Measurements from ENCODE around the gene EEFSEC.

Gene EEFSEC

GRCh38 chr3:128339491-128340012, 186.3 kb downstream of the EEFSEC start:
- H3K36me3 ChIP-seq (ENCODE audit: insufficient read depth, low read length): no peaks in the 10 kb centered on the region
- no peak overlapping the region for H2AFZ ChIP-seq (ENCODE audit: low read length, unreplicated experiment)
- no peaks in the 10 kb centered on the region for H3K79me2 ChIP-seq (ENCODE audit: control insufficient read depth, insufficient read depth, low read length, unreplicated experiment)

GRCh38 chr3:128340198-128340903, 187.1 kb downstream of the EEFSEC start:
- H2AFZ ChIP-seq (ENCODE audit: low read length, unreplicated experiment): no peak overlapping the region
- no peak overlapping the region for H3K4me3 ChIP-seq (ENCODE audit: low read depth, low read length)
- H3K27ac ChIP-seq (ENCODE audit: low read depth, low read length): no peak overlapping the region
- no peaks in the 10 kb centered on the region for H3K27me3 ChIP-seq (ENCODE audit: insufficient read depth, low read length)
- no peaks in the 10 kb centered on the region for H3K36me3 ChIP-seq (ENCODE audit: insufficient read depth, low read length)
- peaks cover 12% of the 10 kb centered on the region for H3K4me1 ChIP-seq (ENCODE audit: control insufficient read depth, insufficient read depth, low read length, unreplicated experiment)
- no peaks in the 10 kb centered on the region for H3K79me2 ChIP-seq (ENCODE audit: control insufficient read depth, insufficient read depth, low read length, unreplicated experiment)

More at GRCh38 chr3:128339491-128340012, 186.3 kb downstream of the EEFSEC start:
- H3K27me3 ChIP-seq (ENCODE audit: insufficient read depth, low read length): no peaks in the 10 kb centered on the region
- no peak overlapping the region for H3K4me3 ChIP-seq (ENCODE audit: low read depth, low read length)
- H3K27ac ChIP-seq (ENCODE audit: low read depth, low read length): no peak overlapping the region
- H3K4me1 ChIP-seq (ENCODE audit: control insufficient read depth, insufficient read depth, low read length, unreplicated experiment): peaks cover 12% of the 10 kb centered on the region

- Histone ChIP-seq H3K4me3 (ENCODE audit: low read depth, low read length) (no peak overlapping the region), H3K79me2 (ENCODE audit: control insufficient read depth, insufficient read depth, low read length, unreplicated experiment) (no peaks in the 10 kb centered on the region), H2AFZ (ENCODE audit: low read length, unreplicated experiment) (no peak overlapping the region), H3K36me3 (ENCODE audit: insufficient read depth, low read length) (no peaks in the 10 kb centered on the region), H3K4me1 (ENCODE audit: control insufficient read depth, insufficient read depth, low read length, unreplicated experiment) (peaks cover 12% of the 10 kb centered on the region), H3K27ac (ENCODE audit: low read depth, low read length) (no peak overlapping the region), H3K27me3 (ENCODE audit: insufficient read depth, low read length) (no peaks in the 10 kb centered on the region)
Observed at GRCh38 chr3:128340904-128341555, 187.7 kb downstream of the EEFSEC start.

- Histone ChIP-seq H3K27me3 (ENCODE audit: insufficient read depth, low read length) (no peaks in the 10 kb centered on the region), H3K79me2 (ENCODE audit: control insufficient read depth, insufficient read depth, low read length, unreplicated experiment) (no peaks in the 10 kb centered on the region), H3K36me3 (ENCODE audit: insufficient read depth, low read length) (no peaks in the 10 kb centered on the region), H2AFZ (ENCODE audit: low read length, unreplicated experiment) (no peak overlapping the region), H3K4me3 (ENCODE audit: low read depth, low read length) (no peak overlapping the region), H3K27ac (ENCODE audit: low read depth, low read length) (no peak overlapping the region), H3K4me1 (ENCODE audit: control insufficient read depth, insufficient read depth, low read length, unreplicated experiment) (peaks cover 12% of the 10 kb centered on the region)
Observed at GRCh38 chr3:128341659-128342395, 188.5 kb downstream of the EEFSEC start.

GRCh38 chr3:128342701-128343180, 189.5 kb downstream of the EEFSEC start:
- no peaks in the 10 kb centered on the region for H3K27me3 ChIP-seq (ENCODE audit: insufficient read depth, low read length)
- peaks cover 12% of the 10 kb centered on the region for H3K4me1 ChIP-seq (ENCODE audit: control insufficient read depth, insufficient read depth, low read length, unreplicated experiment)
- no peaks in the 10 kb centered on the region for H3K79me2 ChIP-seq (ENCODE audit: control insufficient read depth, insufficient read depth, low read length, unreplicated experiment)
- H3K27ac ChIP-seq (ENCODE audit: low read depth, low read length): no peak overlapping the region
- no peak overlapping the region for H3K4me3 ChIP-seq (ENCODE audit: low read depth, low read length)
- no peaks in the 10 kb centered on the region for H3K36me3 ChIP-seq (ENCODE audit: insufficient read depth, low read length)
- H2AFZ ChIP-seq (ENCODE audit: low read length, unreplicated experiment): no peak overlapping the region

- Histone ChIP-seq H3K27me3 (ENCODE audit: insufficient read depth, low read length) (no peaks in the 10 kb centered on the region), H3K4me1 (ENCODE audit: control insufficient read depth, insufficient read depth, low read length, unreplicated experiment) (peaks cover 12% of the 10 kb centered on the region), H3K4me3 (ENCODE audit: low read depth, low read length) (no peak overlapping the region), H3K27ac (ENCODE audit: low read depth, low read length) (no peak overlapping the region), H2AFZ (ENCODE audit: low read length, unreplicated experiment) (no peak overlapping the region), H3K79me2 (ENCODE audit: control insufficient read depth, insufficient read depth, low read length, unreplicated experiment) (no peaks in the 10 kb centered on the region), H3K36me3 (ENCODE audit: insufficient read depth, low read length) (no peaks in the 10 kb centered on the region)
Observed at GRCh38 chr3:128343287-128344051, 190.2 kb downstream of the EEFSEC start.

GRCh38 chr3:128344052-128344735, 190.9 kb downstream of the EEFSEC start:
- H3K4me3 ChIP-seq (ENCODE audit: low read depth, low read length): no peak overlapping the region
- no peak overlapping the region for H3K27ac ChIP-seq (ENCODE audit: low read depth, low read length)
- H3K27me3 ChIP-seq (ENCODE audit: insufficient read depth, low read length): no peaks in the 10 kb centered on the region
- H3K36me3 ChIP-seq (ENCODE audit: insufficient read depth, low read length): no peaks in the 10 kb centered on the region
- H3K79me2 ChIP-seq (ENCODE audit: control insufficient read depth, insufficient read depth, low read length, unreplicated experiment): no peaks in the 10 kb centered on the region
- no peak overlapping the region for H2AFZ ChIP-seq (ENCODE audit: low read length, unreplicated experiment)
- peaks cover 12% of the 10 kb centered on the region for H3K4me1 ChIP-seq (ENCODE audit: control insufficient read depth, insufficient read depth, low read length, unreplicated experiment)

GRCh38 chr3:128345196-128345595, 191.9 kb downstream of the EEFSEC start:
- Histone ChIP-seq H3K4me1 (ENCODE audit: control insufficient read depth, insufficient read depth, low read length, unreplicated experiment) (peaks cover 12% of the 10 kb centered on the region), H3K36me3 (ENCODE audit: insufficient read depth, low read length) (no peaks in the 10 kb centered on the region), H3K27me3 (ENCODE audit: insufficient read depth, low read length) (no peaks in the 10 kb centered on the region), H2AFZ (ENCODE audit: low read length, unreplicated experiment) (no peak overlapping the region), H3K79me2 (ENCODE audit: control insufficient read depth, insufficient read depth, low read length, unreplicated experiment) (no peaks in the 10 kb centered on the region), H3K27ac (ENCODE audit: low read depth, low read length) (no peak overlapping the region), H3K4me3 (ENCODE audit: low read depth, low read length) (no peak overlapping the region)

GRCh38 chr3:128346562-128346961, 193.3 kb downstream of the EEFSEC start:
- Histone ChIP-seq H3K79me2 (ENCODE audit: control insufficient read depth, insufficient read depth, low read length, unreplicated experiment) (no peaks in the 10 kb centered on the region), H3K36me3 (ENCODE audit: insufficient read depth, low read length) (no peaks in the 10 kb centered on the region), H3K27ac (ENCODE audit: low read depth, low read length) (no peak overlapping the region), H3K27me3 (ENCODE audit: insufficient read depth, low read length) (no peaks in the 10 kb centered on the region), H3K4me1 (ENCODE audit: control insufficient read depth, insufficient read depth, low read length, unreplicated experiment) (peaks cover 12% of the 10 kb centered on the region), H3K4me3 (ENCODE audit: low read depth, low read length) (no peak overlapping the region), H2AFZ (ENCODE audit: low read length, unreplicated experiment) (no peak overlapping the region)

All from ACC112 (cell line).